HG02852 (cell line): Measurements from ENCODE around the gene ITGB1BP1.
"Not testable (repeated sequence)": the region's sequence is repeated elsewhere in the genome, so short reads cannot be mapped to it uniquely, and the experiment has no call there.

ENCODE experiments used
- ATAC-seq: cut with Tn5 transposase; IDR thresholded peaks from one replicate; pipeline ENCODE4 v1.9.1; 2021; ENCODE audit warnings: mild to moderate bottlenecking, moderate library complexity; ENCODE audit not compliant: unreplicated experiment

Gene ITGB1BP1

DNA sequence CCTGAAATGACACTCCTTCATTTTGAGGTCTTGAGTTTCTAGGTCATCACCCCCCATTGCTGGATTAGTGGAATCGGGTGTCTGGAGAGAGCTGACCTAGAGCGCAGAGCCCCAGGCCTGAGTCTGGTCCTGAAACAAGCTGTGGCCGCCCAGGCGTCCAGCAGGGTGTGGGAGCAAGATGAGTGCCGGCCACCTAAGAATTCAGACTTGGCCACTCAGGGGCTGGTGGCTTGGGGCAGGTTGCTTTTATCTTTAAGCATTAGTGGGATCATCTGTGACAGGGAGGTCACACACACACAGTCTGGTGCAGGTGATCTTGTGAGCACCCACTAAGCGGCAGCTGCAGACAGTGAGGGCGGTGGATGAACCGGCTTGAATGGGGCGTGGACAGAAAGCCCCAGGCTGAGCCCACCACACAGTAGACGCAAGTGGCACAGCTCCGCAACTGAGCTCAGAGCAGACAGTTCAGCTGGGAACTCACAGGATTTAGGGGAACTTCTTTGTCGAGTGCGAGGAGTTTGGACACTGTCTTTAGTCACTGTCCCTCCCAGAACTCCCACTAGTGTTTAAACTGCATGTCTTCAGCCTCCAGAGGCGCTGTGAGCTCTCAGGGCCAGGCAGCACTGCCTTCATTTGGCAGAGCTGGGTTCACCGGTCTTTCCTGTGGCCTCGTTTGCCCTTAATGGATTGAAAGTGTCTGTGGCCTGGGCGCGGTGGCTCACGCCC is 21.5 kb downstream of the ITGB1BP1 start:
- no peak for ATAC-seq

DNA sequence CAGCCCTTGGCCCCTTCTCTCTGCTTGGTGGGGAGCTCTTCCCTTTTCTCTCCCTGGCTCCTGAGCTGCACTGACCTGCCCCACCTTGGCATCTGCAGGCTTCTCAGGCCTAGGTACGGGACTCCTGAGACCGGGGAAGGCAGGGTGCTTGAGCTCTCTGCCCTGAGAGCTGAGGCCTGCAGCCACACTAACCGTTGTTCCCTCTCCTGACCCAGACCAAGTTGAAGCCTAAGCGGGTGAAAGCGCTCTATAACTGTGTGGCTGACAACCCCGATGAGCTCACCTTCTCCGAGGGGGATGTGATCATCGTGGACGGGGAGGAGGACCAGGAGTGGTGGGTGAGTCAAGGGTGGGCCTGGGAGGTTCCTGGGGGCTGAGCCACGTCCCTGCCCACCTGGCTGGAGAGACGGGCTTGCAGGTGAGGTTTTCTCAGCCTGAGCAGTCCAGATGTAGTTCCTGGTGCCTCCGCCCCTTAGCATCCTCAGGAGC is 22.2 kb downstream of the ITGB1BP1 start:
- no peak for ATAC-seq

DNA sequence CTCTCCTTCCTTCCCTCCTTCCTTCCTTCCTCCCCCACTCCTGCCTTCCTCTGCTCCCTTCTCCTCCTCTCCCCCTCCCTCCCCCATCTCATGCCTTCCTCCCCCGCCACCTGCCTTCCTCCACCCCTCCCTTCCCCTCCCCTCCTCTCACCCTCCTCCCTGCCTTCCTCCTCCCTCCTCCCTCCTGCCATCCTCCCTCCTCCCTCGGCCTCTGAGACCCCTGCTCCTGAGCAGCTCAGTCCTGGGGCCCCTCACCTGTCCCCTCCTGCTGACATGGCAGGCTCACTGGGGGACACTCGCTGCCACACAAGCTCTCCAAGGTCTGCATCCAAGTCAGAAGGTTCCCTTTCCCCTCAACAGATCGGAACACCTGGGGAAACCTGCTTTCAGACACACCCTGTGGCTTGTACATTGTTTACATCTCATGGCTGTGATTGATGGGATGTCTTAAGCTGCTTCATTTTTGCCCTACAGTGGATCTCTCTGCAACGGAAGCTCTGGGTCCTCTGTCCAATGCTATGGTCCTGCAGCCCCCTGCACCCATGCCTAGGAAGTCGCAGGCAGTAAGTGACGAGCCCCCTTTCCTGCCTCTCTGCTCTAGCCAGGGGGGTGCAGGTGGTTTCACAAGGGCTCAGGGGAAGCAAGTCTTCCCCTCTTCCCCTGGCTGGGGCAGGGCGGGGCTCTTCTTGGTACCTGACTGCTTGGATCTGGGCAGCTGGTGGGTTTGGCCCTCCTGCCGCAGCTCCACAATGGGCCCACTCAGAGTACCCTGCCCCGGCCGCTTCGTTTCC is 22.9 kb downstream of the ITGB1BP1 start:
- ATAC-seq, result no peak

DNA sequence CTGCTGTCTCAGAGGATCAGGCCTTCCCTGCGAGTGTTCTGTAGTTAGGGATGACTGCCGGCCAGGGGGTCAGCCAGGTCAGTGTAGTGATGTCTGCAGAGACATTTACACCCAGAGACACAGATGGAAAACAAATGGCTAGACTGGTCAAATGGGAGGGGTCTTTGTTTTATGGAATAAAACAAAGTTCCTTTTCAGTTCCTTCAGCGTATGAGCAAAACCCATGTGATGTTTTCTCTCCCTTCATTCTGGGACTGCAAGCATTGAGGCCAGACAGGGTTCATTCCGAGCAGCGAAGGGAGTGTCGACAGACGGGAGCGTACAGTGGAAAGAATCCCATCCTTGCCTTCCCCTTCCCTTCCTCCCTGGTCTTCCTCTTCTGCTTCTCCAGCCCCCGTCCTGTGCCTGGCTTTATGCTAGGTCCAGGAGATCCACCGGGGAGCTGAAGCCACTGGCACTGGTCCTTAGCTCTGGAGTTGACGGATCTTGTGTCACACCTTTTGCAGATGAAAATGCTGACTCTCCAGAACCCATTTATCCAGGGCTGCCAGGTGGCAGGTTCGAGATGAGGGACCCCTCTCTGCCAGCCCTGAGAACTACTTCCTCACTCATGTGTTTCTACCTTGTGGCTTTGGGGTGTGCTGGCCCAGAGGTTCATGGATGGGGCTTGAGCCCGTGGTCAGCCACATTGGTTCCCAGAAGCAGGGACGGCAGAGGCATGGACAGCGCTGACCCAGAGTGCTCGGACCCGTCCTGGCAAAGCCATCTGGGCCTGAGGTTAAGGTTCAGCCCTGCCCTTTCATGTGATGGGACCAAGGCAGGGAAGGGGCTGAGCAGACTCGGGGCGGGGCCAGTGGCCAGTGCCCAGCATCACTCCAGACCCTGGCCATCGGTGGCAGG is 24.2 kb downstream of the ITGB1BP1 start:
- ATAC-seq, result no peak

- not testable (repeated sequence) for ATAC-seq
These were observed 25.1 kb downstream of the ITGB1BP1 start for GRCh38 chr2:9398251-9398650.

DNA sequence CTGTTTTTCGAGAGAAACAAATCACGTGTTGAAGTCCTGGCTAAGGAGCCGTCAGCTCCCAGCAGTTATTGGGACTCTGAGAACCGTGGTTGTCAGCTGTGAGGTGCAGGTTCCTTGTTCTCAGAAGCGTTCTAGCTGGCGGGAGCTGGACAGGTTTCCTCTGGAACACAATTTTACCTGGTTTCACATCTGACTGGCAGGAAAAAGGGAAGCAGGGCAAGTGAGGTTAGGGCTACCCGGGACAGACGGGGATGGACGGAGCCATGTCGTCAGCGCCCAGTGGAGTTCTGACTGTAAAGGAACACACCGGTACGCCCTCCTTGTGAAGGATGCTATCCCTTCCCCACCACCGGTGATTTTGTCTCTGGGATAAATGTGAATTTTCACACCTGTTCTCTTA is 26.1 kb downstream of the ITGB1BP1 start:
- no peak for ATAC-seq

DNA sequence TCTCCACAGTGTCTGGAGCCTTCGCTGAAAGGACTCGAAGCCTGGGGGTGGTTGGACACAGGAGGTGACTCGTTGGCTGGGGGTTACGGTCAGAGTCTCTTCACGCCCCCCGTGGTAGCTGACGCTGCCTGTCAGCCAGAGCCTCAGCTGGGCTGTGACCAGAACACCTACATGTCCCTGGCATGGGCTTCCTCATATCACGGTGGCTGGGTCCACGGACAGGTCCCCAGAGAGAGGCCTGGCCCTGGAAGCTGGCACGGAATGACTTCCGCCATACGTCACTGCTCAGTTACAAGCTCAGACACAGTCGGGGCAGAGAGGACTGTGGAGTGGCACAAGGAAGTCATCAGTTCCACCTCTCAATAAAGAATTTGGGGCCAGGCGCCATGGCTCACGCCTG is 28.5 kb downstream of the ITGB1BP1 start:
- no peak for ATAC-seq

DNA sequence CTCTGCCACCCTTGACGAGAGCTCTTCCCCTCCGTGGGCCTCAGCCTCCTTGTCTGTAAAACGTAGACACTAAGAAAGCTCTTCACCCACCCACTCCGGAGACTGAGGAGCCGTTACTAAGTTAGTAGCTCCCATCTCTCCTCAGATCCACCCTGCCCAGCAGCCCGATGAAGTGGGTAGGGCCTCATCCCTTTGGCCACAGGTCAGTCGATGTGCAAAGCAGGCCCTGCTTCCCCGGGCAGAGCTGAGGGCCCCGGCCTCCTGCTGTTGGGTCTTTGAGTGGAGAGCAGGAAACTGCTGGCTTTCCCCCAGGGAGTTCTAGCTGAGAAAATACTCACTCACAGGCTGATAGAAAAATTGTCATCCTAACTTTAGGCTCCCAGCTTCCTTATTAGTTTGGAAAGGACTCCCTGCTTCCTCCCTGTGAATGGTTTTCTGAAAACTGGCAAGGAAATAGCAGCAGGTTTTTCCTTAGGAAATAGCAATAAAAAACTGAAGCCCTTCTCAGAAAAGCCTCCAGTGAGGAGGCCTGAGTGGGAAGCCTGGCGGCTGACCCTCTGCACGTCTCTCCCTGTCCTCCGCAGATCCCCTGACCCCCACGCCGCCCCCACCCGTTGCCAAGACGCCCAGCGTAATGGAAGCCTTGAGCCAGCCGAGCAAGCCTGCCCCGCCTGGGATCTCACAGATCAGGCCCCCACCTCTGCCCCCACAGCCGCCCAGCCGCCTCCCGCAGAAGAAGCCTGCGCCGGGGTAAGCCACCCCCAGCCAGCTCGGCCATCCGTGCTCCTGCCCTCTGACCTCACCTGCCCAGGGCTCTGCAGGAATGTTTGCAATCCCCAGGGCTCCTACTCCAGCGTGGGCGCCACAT is 30.2 kb downstream of the ITGB1BP1 start:
- no peak for ATAC-seq

DNA sequence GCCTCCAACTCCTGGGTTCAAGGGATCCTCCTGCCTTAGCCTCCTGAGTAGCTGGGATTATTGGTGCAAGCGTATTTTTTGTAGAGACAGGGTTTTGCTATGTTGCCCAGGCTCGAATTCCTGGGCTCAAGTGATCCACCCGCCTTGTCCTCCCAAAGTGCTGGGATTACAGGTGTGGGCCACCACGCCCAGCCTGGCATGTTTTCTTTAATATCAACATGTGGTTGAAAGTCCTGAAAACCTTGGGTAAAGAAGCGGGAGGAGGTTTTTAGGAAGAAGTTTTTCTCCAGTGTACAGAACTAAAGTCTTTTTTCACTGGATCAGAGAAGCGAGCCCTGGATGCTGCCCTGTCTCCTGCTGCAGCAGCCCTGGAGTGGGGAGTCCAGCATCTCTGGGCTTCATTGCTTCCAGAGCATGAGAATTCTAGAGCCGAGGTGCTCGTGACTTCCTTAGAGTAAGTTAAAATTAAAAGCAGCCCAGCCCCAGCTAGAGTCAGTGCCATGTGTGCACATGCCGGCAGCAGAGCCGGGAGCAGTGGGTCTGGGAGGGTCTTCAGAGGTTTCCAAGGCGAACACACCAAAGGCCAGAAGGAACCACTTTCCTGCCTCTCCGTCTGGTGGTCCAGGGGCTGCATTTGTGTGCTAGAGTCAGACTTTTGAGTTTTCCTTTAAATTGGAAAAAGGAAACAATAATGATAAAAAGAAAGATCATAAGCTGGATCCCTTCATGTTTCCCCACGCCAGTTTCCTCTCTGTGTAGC is 31.2 kb downstream of the ITGB1BP1 start:
- ATAC-seq, result no peak

DNA sequence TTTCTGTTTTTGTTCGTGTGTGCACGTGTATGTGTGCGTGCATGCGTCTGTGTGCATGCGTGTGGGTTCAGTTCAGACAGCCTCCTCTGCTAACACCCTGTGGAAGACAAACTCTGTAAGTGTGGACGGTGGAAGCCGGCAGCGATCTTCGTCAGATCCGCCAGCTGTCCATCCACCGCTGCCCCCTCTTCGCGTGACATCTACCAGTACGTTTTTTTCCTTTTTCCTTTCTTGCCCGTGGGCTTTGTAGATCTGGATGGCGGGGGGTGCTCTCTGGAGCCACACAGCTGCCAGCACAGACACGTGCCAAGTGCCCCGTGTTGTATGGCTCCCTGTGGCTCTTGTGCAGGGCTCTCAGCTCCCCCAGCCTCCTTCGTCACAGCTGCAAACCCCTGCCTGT is 32.3 kb downstream of the ITGB1BP1 start:
- ATAC-seq, result no peak

DNA sequence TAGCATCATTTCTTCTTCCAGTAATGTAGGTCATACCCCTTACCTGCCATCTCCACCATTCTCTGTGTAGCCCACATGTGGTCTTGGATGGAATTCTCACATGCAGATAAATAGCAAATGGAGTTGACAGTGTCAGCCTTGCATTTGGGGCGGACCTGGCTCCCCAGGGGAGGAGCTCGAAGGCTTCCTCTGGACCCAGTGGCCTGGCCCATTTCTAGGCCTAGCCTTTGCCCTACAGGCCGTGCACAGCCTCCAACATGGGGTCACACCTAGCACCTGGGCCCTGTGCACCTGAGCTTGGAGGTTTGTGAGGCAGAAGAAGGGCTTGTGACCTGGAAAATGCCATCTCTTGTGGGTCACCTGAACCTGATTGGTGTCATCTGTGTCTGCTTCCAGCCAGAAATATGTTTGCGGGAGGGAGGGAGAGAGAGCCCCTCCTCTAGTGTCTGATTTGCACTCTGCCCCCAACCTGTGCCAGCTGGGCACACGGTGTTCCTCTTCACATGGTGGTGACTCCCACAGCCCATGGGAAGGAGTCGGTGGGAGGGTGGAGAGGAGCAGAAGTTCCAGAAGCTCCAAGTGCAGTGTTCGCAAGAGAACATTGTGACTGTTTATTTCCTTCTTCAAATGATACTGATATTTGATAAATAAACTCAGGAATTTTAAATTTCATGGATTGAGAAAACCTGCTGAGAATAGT is 33.0 kb downstream of the ITGB1BP1 start:
- no peak for ATAC-seq

DNA sequence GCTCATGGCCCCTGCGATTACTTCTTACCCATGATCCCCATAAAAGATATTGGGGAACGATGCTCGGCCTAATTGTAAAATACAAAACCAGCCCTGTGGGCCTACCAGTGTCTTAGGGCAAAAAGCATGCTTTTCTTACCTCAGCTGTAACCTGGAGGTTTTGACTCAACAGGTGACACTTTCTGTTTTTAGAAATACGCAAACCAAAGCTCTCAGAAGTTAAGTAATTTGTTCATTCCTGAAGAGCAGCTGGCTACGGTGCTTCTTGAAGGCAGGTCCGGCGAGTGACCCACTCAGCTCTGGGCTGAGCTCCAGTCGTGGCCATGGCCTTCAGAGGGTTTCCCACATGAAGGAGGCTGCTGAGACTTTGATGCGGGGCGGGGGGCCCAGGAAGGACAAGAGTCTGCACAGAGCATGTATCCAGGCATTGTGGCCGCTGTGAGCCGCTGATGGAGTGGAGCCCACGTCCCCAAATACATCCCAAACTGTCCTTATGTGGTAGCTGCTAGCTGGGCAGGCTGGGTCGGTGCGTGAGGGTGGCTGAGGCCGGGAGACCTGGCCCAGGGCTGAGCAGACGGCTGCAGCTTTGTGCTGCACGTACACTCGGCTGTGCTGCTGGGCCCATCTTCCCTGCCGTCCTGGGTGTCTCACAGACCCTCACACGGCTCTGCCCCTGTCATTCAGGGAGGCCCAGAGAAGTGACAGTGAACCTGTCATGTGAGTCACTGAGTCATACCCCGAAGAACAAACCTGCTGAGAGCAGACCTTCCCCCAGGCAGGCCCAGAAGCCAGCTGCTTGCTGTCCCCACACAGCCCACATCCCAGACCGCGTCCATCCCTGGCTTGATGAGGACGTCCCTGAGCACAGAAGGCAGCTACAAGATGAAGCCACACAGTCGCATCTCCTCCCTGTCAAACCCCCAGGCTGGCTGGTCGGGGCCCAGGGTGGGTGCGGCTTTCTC is 34.1 kb downstream of the ITGB1BP1 start:
- ATAC-seq, result no peak

GRCh38 chr2:9388199-9388681 is 35.1 kb downstream of the ITGB1BP1 start:
- no peak for ATAC-seq

- ATAC-seq, result no peak
These were observed 37.5 kb downstream of the ITGB1BP1 start for GRCh38 chr2:9385841-9386240.

DNA sequence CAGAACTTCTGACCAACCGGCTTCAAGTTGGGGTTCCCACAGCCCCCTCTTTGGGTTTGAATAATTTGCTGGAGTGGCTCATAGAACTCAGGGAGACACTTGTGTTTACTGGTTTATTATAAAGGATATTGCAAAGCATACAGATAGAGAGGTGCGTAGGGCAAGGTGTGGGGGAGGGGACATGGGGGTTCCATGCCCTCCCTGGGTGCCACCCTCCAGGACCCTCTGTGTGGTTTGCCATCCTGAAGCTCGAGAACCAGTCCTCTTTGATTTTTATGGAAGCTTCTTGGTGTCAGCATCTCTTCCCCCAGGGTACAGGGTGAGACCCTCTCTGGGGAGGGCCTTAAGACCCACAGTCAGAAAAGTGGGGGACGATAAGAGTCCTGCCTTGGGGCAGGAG is 38.8 kb downstream of the ITGB1BP1 start:
- no peak for ATAC-seq

GRCh38 chr2:9382604-9383235 is 40.6 kb downstream of the ITGB1BP1 start:
- no peak for ATAC-seq
